ENCODE measurements around the gene LILRB1. TPM values are rescaled to one million over a fixed set of nuclear protein-coding genes. Genes with fewer than 3 reads are reported as not detected.

The LILRB1 gene
- polyA plus RNA-seq, 3 donors = 27.2 to 317 (median 60.6) TPM

DNA sequence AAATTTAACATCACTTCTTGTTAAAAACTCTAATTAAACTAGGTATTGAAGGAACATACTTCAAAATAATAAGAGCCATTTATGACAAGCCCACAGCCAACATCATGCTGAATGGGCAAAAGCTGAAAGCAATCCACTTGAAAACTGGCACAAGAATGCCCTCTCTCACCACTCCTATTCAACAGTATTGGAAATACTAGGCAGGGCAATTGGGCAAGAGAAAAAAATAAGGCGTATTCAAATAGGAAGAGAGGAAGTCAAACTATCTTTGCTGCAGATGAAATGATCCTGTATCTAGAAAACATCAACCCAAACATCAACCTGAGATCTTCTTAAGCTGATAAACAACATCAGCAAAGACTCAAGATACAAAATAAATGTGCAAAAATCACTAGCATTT lies 15.6 kb upstream of the LILRB1 start:
- peaks cover 0 to 3% (median 0%) of the 10 kb centered on the region in 3 donors for H3K27me3 Mint-ChIP-seq (ENCODE audit: low read depth in 3 of 3)
- Histone ChIP-seq H2AFZ (ENCODE audit: insufficient read depth, low read depth, low read length, poor library complexity, severe bottlenecking) (no peak overlapping the region), H3K4me2 (replicated peaks; ENCODE audit: extremely low read depth, low read length, poor library complexity, severe bottlenecking) (no peak overlapping the region), H3K36me3 (replicated peaks in 1 of 2; ENCODE audit: control insufficient read depth in 1 of 2, insufficient read depth in 2 of 2, low read length in 2 of 2) (no peaks in the 10 kb centered on the region), H3K4me3 (replicated peaks in 1 of 3; ENCODE audit: low read depth in 2 of 3, low read length in 3 of 3) (no peak overlapping the region), H3K9ac (ENCODE audit: insufficient read depth, low read length, poor library complexity, severe bottlenecking) (no peak overlapping the region), H3K4me1 (ENCODE audit: control insufficient read depth in 1 of 2, insufficient read depth in 2 of 2, low read length in 2 of 2) (peaks cover 47 to 69% of the 10 kb centered on the region in 2 donors), H3K27me3 (ENCODE audit: control insufficient read depth in 2 of 2, insufficient read depth in 2 of 2, low read length in 2 of 2) (no peaks in the 10 kb centered on the region), H4K20me1 (ENCODE audit: insufficient read depth, low read length) (no peaks in the 10 kb centered on the region), H3K27ac (ENCODE audit: low read depth in 1 of 2, low read length in 2 of 2) (no peak overlapping the region), H3K79me2 (ENCODE audit: insufficient read depth, low read length) (no peaks in the 10 kb centered on the region), H3K9me3 (replicated peaks in 1 of 2; ENCODE audit: control insufficient read depth in 1 of 2, insufficient read depth in 1 of 2, low read length in 2 of 2) (no peaks in the 10 kb centered on the region)
- H3K4me3 Mint-ChIP-seq = no peak overlapping the region
- peaks cover 0 to 5% (median 0%) of the 10 kb centered on the region in 7 donors for H3K9me3 Mint-ChIP-seq
- no peak overlapping the region for H3K27ac Mint-ChIP-seq
- H3K36me3 Mint-ChIP-seq = peaks cover 0 to 2% of the 10 kb centered on the region in 2 donors
- DNase-seq = no peak
- WGBS (ENCODE audit: insufficient coverage) = no CpG with 5 or more reads among the region's 1 CpG
- TF ChIP-seq, protein P1, sequence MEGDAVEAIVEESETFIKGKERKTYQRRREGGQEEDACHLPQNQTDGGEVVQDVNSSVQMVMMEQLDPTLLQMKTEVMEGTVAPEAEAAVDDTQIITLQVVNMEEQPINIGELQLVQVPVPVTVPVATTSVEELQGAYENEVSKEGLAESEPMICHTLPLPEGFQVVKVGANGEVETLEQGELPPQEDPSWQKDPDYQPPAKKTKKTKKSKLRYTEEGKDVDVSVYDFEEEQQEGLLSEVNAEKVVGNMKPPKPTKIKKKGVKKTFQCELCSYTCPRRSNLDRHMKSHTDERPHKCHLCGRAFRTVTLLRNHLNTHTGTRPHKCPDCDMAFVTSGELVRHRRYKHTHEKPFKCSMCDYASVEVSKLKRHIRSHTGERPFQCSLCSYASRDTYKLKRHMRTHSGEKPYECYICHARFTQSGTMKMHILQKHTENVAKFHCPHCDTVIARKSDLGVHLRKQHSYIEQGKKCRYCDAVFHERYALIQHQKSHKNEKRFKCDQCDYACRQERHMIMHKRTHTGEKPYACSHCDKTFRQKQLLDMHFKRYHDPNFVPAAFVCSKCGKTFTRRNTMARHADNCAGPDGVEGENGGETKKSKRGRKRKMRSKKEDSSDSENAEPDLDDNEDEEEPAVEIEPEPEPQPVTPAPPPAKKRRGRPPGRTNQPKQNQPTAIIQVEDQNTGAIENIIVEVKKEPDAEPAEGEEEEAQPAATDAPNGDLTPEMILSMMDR (IDR thresholded peaks at IDR 0.05) = no peak
- peaks cover 65% of the 10 kb centered on the region for H3K4me1 Mint-ChIP-seq
- intact Hi-C loops (cut with micrococcal nuclease) = no loop called here

DNA sequence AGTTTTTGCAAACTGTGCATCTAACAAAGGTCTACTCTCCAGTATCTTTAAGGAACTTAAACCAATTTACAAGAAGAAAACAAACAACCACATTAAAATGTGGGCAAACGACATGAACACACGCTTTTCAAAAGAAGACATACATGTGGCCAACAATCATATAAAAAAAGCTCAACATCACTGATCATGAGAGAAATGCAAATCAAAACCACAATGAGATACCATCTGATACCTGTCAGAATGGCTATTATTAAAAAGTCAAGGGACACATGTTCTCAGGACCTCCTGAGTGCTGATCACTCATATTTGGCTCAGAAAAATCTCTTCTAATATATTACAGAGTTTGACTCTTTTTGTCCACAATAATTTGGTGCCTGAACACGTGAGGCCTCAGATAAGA lies 14.2 kb upstream of the LILRB1 start:
- peak overlapping the region in 2 of 7 donors; percentile 13 to 48 for H3K27ac Mint-ChIP-seq
- no peak overlapping the region for H3K4me3 ChIP-seq (replicated peaks in 1 of 3; ENCODE audit: low read depth in 2 of 3, low read length in 3 of 3)
- H3K4me1 Mint-ChIP-seq = peaks cover 61% of the 10 kb centered on the region
- H3K9me3 Mint-ChIP-seq = peaks cover 0 to 5% (median 0%) of the 10 kb centered on the region in 7 donors
- peak overlapping the region in 1 of 2 donors; percentile 11 for H3K27ac ChIP-seq (ENCODE audit: low read depth in 1 of 2, low read length in 2 of 2)
- peak overlapping the region; percentile 10 for H2AFZ ChIP-seq (ENCODE audit: insufficient read depth, low read depth, low read length, poor library complexity, severe bottlenecking)
- H3K9ac ChIP-seq (ENCODE audit: insufficient read depth, low read length, poor library complexity, severe bottlenecking) = no peak overlapping the region
- H4K20me1 ChIP-seq (ENCODE audit: insufficient read depth, low read length) = no peaks in the 10 kb centered on the region
- peaks cover 0 to 2% of the 10 kb centered on the region in 2 donors for H3K36me3 Mint-ChIP-seq
- no peaks in the 10 kb centered on the region for H3K27me3 ChIP-seq (ENCODE audit: control insufficient read depth in 2 of 2, insufficient read depth in 2 of 2, low read length in 2 of 2)
- no peak overlapping the region for H3K4me2 ChIP-seq (replicated peaks; ENCODE audit: extremely low read depth, low read length, poor library complexity, severe bottlenecking)
- H3K79me2 ChIP-seq (ENCODE audit: insufficient read depth, low read length) = no peaks in the 10 kb centered on the region
- TF ChIP-seq, protein P1 (IDR thresholded peaks at IDR 0.05) = no peak
- H3K27me3 Mint-ChIP-seq (ENCODE audit: low read depth in 3 of 3) = peaks cover 0 to 3% (median 1%) of the 10 kb centered on the region in 3 donors
- DNase-seq = no peak
- intact Hi-C loops (cut with micrococcal nuclease) = no loop called here
- no peaks in the 10 kb centered on the region for H3K9me3 ChIP-seq (replicated peaks in 1 of 2; ENCODE audit: control insufficient read depth in 1 of 2, insufficient read depth in 1 of 2, low read length in 2 of 2)
- WGBS (ENCODE audit: insufficient coverage) = 84% methylated on average over 3 of the region's 3 CpGs
- peaks cover 43 to 56% of the 10 kb centered on the region in 2 donors for H3K4me1 ChIP-seq (ENCODE audit: control insufficient read depth in 1 of 2, insufficient read depth in 2 of 2, low read length in 2 of 2)
- H3K4me3 Mint-ChIP-seq = no peak overlapping the region
- no peaks in the 10 kb centered on the region for H3K36me3 ChIP-seq (replicated peaks in 1 of 2; ENCODE audit: control insufficient read depth in 1 of 2, insufficient read depth in 2 of 2, low read length in 2 of 2)

Data from CD14-positive monocyte (primary cell).